Sigmoid colon (tissue), 7 donors: ENCODE results near the gene MIPEP. TPM values are rescaled to one million over a fixed set of nuclear protein-coding genes. Genes with fewer than 3 reads are reported as not detected.

ENCODE experiments used
- DNase-seq: peaks from one replicate; pipeline ENCODE4 v3.0.0-alpha.2; 2019
- H3K27ac ChIP-seq, 4 donors: fragments of 200-600 bp; sonication (generic); one replicate each; pipeline ENCODE4 v1.5.1; 2016 to 2019; ENCODE audit warnings: mild to moderate bottlenecking in 1 of 4
- H3K27me3 ChIP-seq, 3 donors: fragments of 200-600 bp; sonication (generic); one replicate each; pipeline ENCODE4 v1.5.1; 2019; ENCODE audit warnings: mild to moderate bottlenecking in 1 of 3
- H3K36me3 ChIP-seq, 4 donors: fragments of 200-600 bp; sonication (generic); one replicate each; pipeline ENCODE4 v1.5.1; 2016 to 2019
- H3K4me1 ChIP-seq, 4 donors: fragments of 200-600 bp; sonication (generic); one replicate each; pipeline ENCODE4 v1.5.1; 2017 to 2019
- H3K4me3 ChIP-seq, 4 donors: fragments of 200-600 bp; sonication (generic); one replicate each; pipeline ENCODE4 v1.5.1; 2017 to 2019; ENCODE audit warnings: mild to moderate bottlenecking in 2 of 4, moderate library complexity in 1 of 4
- H3K9me3 ChIP-seq, 4 donors: fragments of 200-600 bp in 3 of 4; sonication (generic) in 3 of 4; one replicate each; pipeline versions ENCODE4 v1.5.1 to v1.6.1; 2013 to 2019
- CTCF ChIP-seq, 4 experiments: fragments of 450-650 bp in 3 of 4; fragments of 200-600 bp in 1 of 4; IDR thresholded peaks; one replicate each; pipeline ENCODE4 v1.5.1; 2016 to 2019; ENCODE audit warnings: antibody characterized with exemption in 4 of 4, mild to moderate bottlenecking in 3 of 4, moderate library complexity in 2 of 4
- EP300 ChIP-seq, 4 donors: sonication (generic); formaldehyde crosslinking; IDR thresholded peaks; one replicate each; pipeline ENCODE4 v1.6.1; 2017; ENCODE audit warnings: antibody characterized with exemption in 4 of 4
- POLR2A ChIP-seq, 2 donors: fragments of 450-650 bp; IDR thresholded peaks; one replicate each; pipeline ENCODE4 v1.6.1; 2016; ENCODE audit warnings: antibody characterized with exemption in 2 of 2, mild to moderate bottlenecking in 2 of 2, moderate library complexity in 2 of 2
- POLR2AphosphoS5 ChIP-seq, 4 donors: sonication (generic); formaldehyde crosslinking; IDR thresholded peaks; one replicate each; pipeline ENCODE4 v1.6.1; 2017; ENCODE audit warnings: antibody characterized with exemption in 4 of 4
- WGBS, 2 donors: extraction: QIAGEN DNeasy Blood & Tissue Kit; methylation state at CpG; one replicate each; pipeline ENCODE4 v1.1.7; 2013; 5-methylcytosine and 5-hydroxymethylcytosine counted together
- intact Hi-C: fragments of 100-400 bp; cut with DNase I; formaldehyde crosslinking; loops from one replicate; pipeline ENCODE4 v1.15.1; 2023
- polyA plus RNA-seq, 3 donors: library from polyadenylated mRNA; stranded (reverse); fragments of 200-250 nt; gene quantifications; one replicate each; pipeline ENCODE4 v1.2.3, GENCODE V29; 2013
- total RNA-seq, 4 donors: library from RNA; depleted of rRNA; stranded (reverse); fragments of >200 nt; gene quantifications; one replicate each; pipeline ENCODE4 v1.1.0, GENCODE V29; 2016
- donor health status: healthy with polysubstance abuse.
- donor health status: Bipolar disorder and iron deficiency.
- donor health status: healthy.

Gene MIPEP
- total and polyA plus RNA-seq, 7 donors: 10.7 to 20.5 (median 11.4) TPM

GRCh38 chr13:23902975-23903905 lies 14.0 kb upstream of the MIPEP start:
- DNase-seq: no peak
- Histone ChIP-seq H3K36me3 (no peaks in the 10 kb centered on the region), H3K4me3 (peak overlapping the region in 2 of 4 donors; percentile 14 to 18), H3K27ac (no peak overlapping the region), H3K27me3 (peaks cover 16 to 32% (median 19%) of the 10 kb centered on the region in 3 donors), H3K4me1 (peaks cover 0 to 11% (median 9%) of the 10 kb centered on the region in 4 donors), H3K9me3 (no peaks in the 10 kb centered on the region)
- TF ChIP-seq CTCF (IDR thresholded peaks at IDR 0.05) (no peak), POLR2AphosphoS5 (IDR thresholded peaks at IDR 0.05) (no peak), POLR2A (IDR thresholded peaks at IDR 0.05) (no peak), EP300 (IDR thresholded peaks at IDR 0.05) (no peak)
- 10 to 11% methylated on average over 67 of the region's 67 CpGs for whole genome bisulfite sequencing, 2 donors
- intact Hi-C loops: no loop called here

- H3K27me3 ChIP-seq: peaks cover 16 to 32% (median 19%) of the 10 kb centered on the region in 3 donors
- no peaks in the 10 kb centered on the region for H3K9me3 ChIP-seq
- peaks cover 0 to 24% (median 13%) of the 10 kb centered on the region in 4 donors for H3K4me1 ChIP-seq
- no peak for DNase-seq
- H3K36me3 ChIP-seq: no peaks in the 10 kb centered on the region
- no peak overlapping the region for H3K4me3 ChIP-seq
- 78 to 88% methylated on average over 4 of the region's 4 CpGs for WGBS, 2 donors
- no peak for TF ChIP-seq POLR2A (IDR thresholded peaks at IDR 0.05)
- no peak for TF ChIP-seq CTCF (IDR thresholded peaks at IDR 0.05)
- no peak for TF ChIP-seq EP300 (IDR thresholded peaks at IDR 0.05)
- no peak for TF ChIP-seq POLR2AphosphoS5 (IDR thresholded peaks at IDR 0.05)
- H3K27ac ChIP-seq: no peak overlapping the region
- intact Hi-C loops: no loop called here
These were observed 12.2 kb upstream of the MIPEP start for GRCh38 chr13:23901365-23901764.

GRCh38 chr13:23899555-23899954 lies 10.4 kb upstream of the MIPEP start:
- 18 to 28% methylated on average over 4 of the region's 4 CpGs for WGBS, 2 donors

GRCh38 chr13:23898101-23898500 lies 8.9 kb upstream of the MIPEP start:
- DNase-seq: peak; percentile 85
- Histone ChIP-seq H3K36me3 (no peaks in the 10 kb centered on the region), H3K4me1 (peaks cover 0 to 18% (median 6%) of the 10 kb centered on the region in 4 donors), H3K4me3 (no peak overlapping the region), H3K27me3 (peaks cover 6 to 18% (median 9%) of the 10 kb centered on the region in 3 donors), H3K9me3 (no peaks in the 10 kb centered on the region), H3K27ac (peak overlapping the region in 2 of 4 donors; percentile 25 to 34)
- intact Hi-C loops: no loop called here
- WGBS, 2 donors: 77 to 81% methylated on average over 8 of the region's 8 CpGs
- peak in 3 of 4 donors; percentile 24 to 66 (median 57) for TF ChIP-seq POLR2AphosphoS5 (IDR thresholded peaks at IDR 0.05)
- TF ChIP-seq EP300 (IDR thresholded peaks at IDR 0.05): no peak
- TF ChIP-seq CTCF (IDR thresholded peaks at IDR 0.05): no peak

More at GRCh38 chr13:23899555-23899954, 10.4 kb upstream of the MIPEP start:
- DNase-seq: no peak
- H3K27me3 ChIP-seq: peaks cover 16 to 32% (median 19%) of the 10 kb centered on the region in 3 donors
- no peaks in the 10 kb centered on the region for H3K9me3 ChIP-seq
- TF ChIP-seq CTCF (IDR thresholded peaks at IDR 0.05): peak in 1 of 4 experiments; percentile 64
- no peak for TF ChIP-seq EP300 (IDR thresholded peaks at IDR 0.05)
- TF ChIP-seq POLR2A (IDR thresholded peaks at IDR 0.05): no peak
- TF ChIP-seq POLR2AphosphoS5 (IDR thresholded peaks at IDR 0.05): no peak
- no peak overlapping the region for H3K4me3 ChIP-seq
- intact Hi-C loops: no loop called here
- peaks cover 0 to 24% (median 13%) of the 10 kb centered on the region in 4 donors for H3K4me1 ChIP-seq
- no peak overlapping the region for H3K27ac ChIP-seq
- no peaks in the 10 kb centered on the region for H3K36me3 ChIP-seq
